Measurements from ENCODE around the gene HDAC5. TPM values are rescaled to one million over a fixed set of nuclear protein-coding genes. Genes with fewer than 3 reads are reported as not detected.
"Not testable (repeated sequence)": the region's sequence is repeated elsewhere in the genome, so short reads cannot be mapped to it uniquely, and the experiment has no call there.

Gene HDAC5
- total RNA-seq, 1 donor from 2014 or later: 15.0 TPM

- intact Hi-C loops (cut with micrococcal nuclease): loop anchor here (2.0 to 5.0 kb wide), 3 partner anchors 64 to 899 kb away; partner anchors contain the start of gene NBR1
Measured at GRCh38 chr17:44071198-44071520, 52.3 kb downstream of the HDAC5 start.

- intact Hi-C loops (cut with micrococcal nuclease): loop anchor here (1.0 to 5.0 kb wide), 6 partner anchors 53 to 898 kb away; partner anchors contain the start of genes HDAC5, HROB, NBR1 and TMUB2
Measured at GRCh38 chr17:44070455-44071197, 52.8 kb downstream of the HDAC5 start, which contains the start of gene G6PC3. Gene G6PC3 (plus strand): TSS chr17:44070735. CDS start chr17:44070966, 231 bp downstream.

- intact Hi-C loops (cut with micrococcal nuclease): loop anchor here (1.0 to 5.0 kb wide), 7 partner anchors 53 to 898 kb away; partner anchors contain the start of genes HDAC5, HROB, NBR1 and TMUB2
Measured at GRCh38 chr17:44069974-44070454, 53.4 kb downstream of the HDAC5 start.

- intact Hi-C loops (cut with micrococcal nuclease): loop anchor here (5.0 kb wide), 1 partner anchor 260 kb away; no protein-coding TSS in a partner anchor
Measured at GRCh38 chr17:44067545-44067940, 55.9 kb downstream of the HDAC5 start.

GRCh38 chr17:44066204-44066930, 57.1 kb downstream of the HDAC5 start, which contains the start of gene LSM12:
Gene LSM12 (minus strand): TSS chr17:44066671. CDS start chr17:44066587, 84 bp downstream.
- intact Hi-C loops (cut with micrococcal nuclease): loop anchor here (1.0 to 5.0 kb wide), 5 partner anchors 51 to 261 kb away; partner anchors contain the start of genes HROB and TMUB2

- intact Hi-C loops (cut with micrococcal nuclease): loop anchor here (1.0 to 5.0 kb wide), 5 partner anchors 50 to 262 kb away; partner anchors contain the start of genes HROB and TMUB2
Measured at GRCh38 chr17:44065668-44066203, 57.7 kb downstream of the HDAC5 start.

GRCh38 chr17:44063704-44064639, 59.5 kb downstream of the HDAC5 start:
- intact Hi-C loops (cut with micrococcal nuclease): no loop called here

GRCh38 chr17:44062871-44063270, 60.6 kb downstream of the HDAC5 start:
- intact Hi-C loops (cut with micrococcal nuclease): no loop called here

GRCh38 chr17:44061446-44061845, 62.0 kb downstream of the HDAC5 start:
- intact Hi-C loops (cut with micrococcal nuclease): no loop called here

GRCh38 chr17:44059101-44059892, 64.1 kb downstream of the HDAC5 start:
- intact Hi-C loops (cut with micrococcal nuclease): no loop called here

GRCh38 chr17:44053125-44053872, 70.1 kb downstream of the HDAC5 start:
- intact Hi-C loops (cut with micrococcal nuclease): no loop called here

- intact Hi-C loops (cut with micrococcal nuclease): no loop called here
Measured at GRCh38 chr17:44049294-44050060, 74.0 kb downstream of the HDAC5 start.

- intact Hi-C loops (cut with micrococcal nuclease): not testable (repeated sequence)
Measured at GRCh38 chr17:44046893-44047292, 76.5 kb downstream of the HDAC5 start.

GRCh38 chr17:44045486-44045885, 78.0 kb downstream of the HDAC5 start:
- intact Hi-C loops (cut with micrococcal nuclease): no loop called here

- intact Hi-C loops (cut with micrococcal nuclease): loop anchor here (5.0 kb wide), 1 partner anchor 52 kb away; no protein-coding TSS in a partner anchor
Measured at GRCh38 chr17:44044071-44044470, 79.4 kb downstream of the HDAC5 start.

- intact Hi-C loops (cut with micrococcal nuclease): loop anchor here (5.0 kb wide), 1 partner anchor 51 kb away; no protein-coding TSS in a partner anchor
Measured at GRCh38 chr17:44043272-44043696, 80.2 kb downstream of the HDAC5 start.

GRCh38 chr17:44039829-44040635, 83.4 kb downstream of the HDAC5 start:
- intact Hi-C loops (cut with micrococcal nuclease): loop anchor here (5.0 kb wide), 1 partner anchor 48 kb away; no protein-coding TSS in a partner anchor
